ENCODE data around the gene DDI2.

GRCh38 chr1:15674386-15675159, 57.3 kb downstream of the DDI2 start:
- TF ChIP-seq, protein P1, sequence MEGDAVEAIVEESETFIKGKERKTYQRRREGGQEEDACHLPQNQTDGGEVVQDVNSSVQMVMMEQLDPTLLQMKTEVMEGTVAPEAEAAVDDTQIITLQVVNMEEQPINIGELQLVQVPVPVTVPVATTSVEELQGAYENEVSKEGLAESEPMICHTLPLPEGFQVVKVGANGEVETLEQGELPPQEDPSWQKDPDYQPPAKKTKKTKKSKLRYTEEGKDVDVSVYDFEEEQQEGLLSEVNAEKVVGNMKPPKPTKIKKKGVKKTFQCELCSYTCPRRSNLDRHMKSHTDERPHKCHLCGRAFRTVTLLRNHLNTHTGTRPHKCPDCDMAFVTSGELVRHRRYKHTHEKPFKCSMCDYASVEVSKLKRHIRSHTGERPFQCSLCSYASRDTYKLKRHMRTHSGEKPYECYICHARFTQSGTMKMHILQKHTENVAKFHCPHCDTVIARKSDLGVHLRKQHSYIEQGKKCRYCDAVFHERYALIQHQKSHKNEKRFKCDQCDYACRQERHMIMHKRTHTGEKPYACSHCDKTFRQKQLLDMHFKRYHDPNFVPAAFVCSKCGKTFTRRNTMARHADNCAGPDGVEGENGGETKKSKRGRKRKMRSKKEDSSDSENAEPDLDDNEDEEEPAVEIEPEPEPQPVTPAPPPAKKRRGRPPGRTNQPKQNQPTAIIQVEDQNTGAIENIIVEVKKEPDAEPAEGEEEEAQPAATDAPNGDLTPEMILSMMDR (IDR thresholded peaks at IDR 0.05), result no peak
- no peak for TF ChIP-seq POLR2A (IDR thresholded peaks at IDR 0.05)

Data from heart left ventricle (tissue), 13 donors.